Raji (cell line): ENCODE results near the gene GLDC.

Experiments
- POLR2A ChIP-seq: IDR thresholded peaks from 2 replicates; pipeline ENCODE4 v1.6.1; 2011; ENCODE audit warnings: low read depth, low read length, control low read depth; ENCODE audit not compliant: insufficient read depth

GLDC gene

GRCh38 chr9:6566409-6567139 is 79.0 kb downstream of the GLDC start:
- no peak for TF ChIP-seq POLR2A

- no peak for TF ChIP-seq POLR2A
Measured at GRCh38 chr9:6565312-6565711, 80.2 kb downstream of the GLDC start.

- no peak for TF ChIP-seq POLR2A
Measured at GRCh38 chr9:6564868-6565267, 80.7 kb downstream of the GLDC start.

- TF ChIP-seq POLR2A = no peak
Measured at GRCh38 chr9:6564360-6564759, 81.2 kb downstream of the GLDC start.

DNA sequence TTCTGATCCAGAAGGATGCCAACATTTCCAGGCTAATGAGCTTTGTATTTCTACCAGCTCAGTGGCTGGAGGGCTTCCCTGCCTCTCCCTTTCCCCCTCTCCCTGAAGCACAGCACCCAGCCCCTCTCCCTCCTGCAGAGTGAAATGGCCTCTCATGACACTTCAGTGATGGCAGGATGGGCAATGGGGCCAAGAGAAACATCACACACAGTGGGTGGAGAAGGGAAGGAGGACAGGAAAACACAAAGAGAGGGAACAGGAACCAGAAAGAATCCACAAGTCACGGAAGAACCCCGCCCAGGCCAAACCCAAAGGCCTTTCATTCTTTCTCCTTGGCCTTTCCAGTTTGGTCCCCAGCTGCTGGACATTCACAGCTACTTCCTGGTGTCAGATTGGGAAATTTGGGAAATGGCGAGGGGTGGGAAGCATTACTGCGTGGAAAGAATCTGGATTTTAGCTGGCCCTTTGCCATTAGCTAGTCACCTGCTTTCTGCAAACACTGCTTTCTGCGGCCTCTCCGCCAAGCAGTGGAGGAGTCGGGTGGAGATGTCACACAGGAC is 82.6 kb downstream of the GLDC start:
- TF ChIP-seq POLR2A = no peak

DNA sequence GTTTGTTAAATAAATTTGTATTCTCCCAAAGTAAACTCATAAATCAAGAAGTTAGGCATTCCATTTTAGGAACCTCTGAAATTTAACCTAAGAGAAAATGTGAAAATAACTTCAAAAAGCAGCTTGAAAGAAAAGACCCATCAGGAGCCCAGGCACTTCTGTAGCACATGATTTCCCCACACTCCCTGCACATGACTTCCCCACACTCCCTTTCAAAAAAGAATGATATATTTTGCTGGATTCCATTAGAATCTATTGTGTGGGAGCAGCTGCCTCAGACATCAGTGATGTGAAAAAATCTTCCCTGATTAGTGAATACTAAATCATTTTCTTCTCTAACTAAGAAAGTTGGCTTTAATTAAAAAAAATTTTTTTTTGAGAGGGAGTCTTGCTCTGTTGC is 83.3 kb downstream of the GLDC start:
- no peak for TF ChIP-seq POLR2A

GRCh38 chr9:6557883-6558616 is 87.5 kb downstream of the GLDC start:
- TF ChIP-seq POLR2A = no peak

DNA sequence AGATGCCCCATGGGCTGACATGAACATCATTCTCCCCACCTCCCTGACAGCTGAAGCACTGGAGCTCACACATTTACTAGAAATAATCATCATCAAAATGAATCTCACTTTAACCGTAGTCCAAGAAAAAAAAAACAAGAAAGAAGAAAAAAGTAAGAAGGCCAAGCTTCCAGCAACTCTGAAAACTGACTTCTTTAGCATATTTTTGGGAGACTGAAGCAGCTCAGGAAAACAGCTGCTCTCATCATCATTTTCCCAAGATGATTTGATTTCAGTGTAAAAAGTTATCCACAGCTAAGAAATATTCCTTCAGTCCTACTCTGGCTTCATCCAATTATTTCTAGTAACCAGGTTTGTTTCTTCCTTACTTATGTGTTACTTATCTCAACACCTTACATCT is 91.7 kb downstream of the GLDC start:
- no peak for TF ChIP-seq POLR2A

GRCh38 chr9:6552498-6553121 is 92.9 kb downstream of the GLDC start:
- TF ChIP-seq POLR2A = no peak

DNA sequence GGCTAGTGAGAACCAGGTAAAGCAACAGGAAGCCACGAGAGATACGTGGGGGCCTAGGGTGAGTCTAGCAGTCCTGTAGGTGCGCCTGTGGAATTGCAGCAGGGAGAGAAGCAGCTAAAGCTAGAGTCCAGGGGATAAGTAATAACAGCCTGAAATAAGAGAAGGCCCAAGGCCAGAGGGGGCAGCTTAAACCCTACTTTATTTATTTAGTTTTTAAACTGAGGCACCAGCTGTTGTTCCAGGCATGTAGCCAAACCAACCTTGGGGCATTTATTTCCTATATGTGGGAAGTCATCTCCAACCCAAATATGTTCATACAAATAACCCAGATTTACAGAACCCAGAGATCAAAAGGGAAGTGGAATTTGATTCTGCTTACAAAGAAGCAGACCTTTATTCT is 93.5 kb downstream of the GLDC start:
- TF ChIP-seq POLR2A = no peak

DNA sequence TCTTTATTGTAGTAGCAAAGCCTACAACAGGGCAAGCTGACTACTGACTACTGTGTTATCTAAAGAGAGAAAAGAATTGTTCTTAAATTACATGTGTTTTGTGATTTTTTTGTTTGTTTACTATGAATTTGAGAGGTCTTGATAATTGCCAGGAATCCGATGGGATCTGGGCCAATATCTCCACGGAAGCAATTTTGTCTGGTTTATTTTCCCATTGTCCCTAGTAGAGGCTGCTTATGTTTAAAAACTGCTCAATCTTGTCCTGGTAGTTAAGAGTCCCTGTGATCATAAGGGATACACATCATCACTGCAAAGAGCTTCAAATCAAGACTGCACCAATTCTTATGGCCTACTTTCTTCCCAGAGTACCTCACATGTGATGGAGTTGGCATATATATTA is 94.4 kb downstream of the GLDC start:
- no peak for TF ChIP-seq POLR2A

GRCh38 chr9:6549106-6549800 is 96.3 kb downstream of the GLDC start:
- TF ChIP-seq POLR2A = no peak

DNA sequence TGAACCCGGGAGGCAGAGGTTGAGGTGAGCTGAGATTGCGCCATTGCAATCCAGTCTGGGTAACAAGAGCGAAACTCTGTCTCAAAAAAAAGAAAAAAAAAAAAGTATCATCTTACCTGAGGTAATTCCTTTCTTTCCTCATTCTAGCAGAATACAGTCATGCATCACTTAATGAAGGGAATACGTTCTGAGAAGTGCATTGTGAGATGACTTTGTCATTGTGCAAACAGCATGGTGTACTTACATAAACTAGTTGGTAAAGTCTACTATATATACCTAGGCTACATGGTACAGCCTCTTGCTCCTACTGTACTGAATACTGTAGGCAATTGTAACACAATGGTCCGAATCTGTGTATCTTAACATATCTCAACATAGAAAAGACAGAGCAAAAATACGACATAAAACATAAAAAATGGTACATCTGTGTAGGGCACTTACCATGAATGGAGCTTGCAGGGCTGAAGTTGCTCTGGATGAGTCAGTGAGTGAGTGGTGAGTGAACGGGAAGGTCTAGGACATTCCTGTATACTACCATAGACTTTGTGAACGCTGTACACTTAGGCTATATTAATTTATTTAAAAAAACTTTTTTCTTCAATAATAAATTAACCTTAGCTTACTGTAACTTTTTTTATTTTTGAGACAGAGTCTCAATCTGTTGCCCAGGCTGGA is 100.4 kb downstream of the GLDC start:
- TF ChIP-seq POLR2A = no peak

DNA sequence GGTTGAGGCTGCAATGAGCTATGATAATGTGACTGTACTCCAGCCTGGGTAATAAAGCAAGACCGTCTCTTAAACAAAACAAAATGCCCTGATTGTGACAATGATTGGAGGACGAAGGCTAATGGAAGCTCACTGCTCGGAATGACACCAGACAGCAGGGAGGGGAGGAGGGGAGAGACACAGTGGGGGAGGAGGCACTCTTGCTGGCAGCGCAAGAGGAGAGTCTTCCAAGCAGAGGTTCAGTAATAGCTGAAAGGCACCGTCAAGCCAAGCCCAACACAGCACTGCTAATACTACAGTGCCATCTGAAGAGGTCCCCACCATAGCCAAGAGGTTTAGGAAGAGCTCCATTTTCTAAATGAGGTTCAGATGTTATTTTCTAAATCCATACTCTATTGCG is 102.3 kb downstream of the GLDC start:
- no peak for TF ChIP-seq POLR2A

DNA sequence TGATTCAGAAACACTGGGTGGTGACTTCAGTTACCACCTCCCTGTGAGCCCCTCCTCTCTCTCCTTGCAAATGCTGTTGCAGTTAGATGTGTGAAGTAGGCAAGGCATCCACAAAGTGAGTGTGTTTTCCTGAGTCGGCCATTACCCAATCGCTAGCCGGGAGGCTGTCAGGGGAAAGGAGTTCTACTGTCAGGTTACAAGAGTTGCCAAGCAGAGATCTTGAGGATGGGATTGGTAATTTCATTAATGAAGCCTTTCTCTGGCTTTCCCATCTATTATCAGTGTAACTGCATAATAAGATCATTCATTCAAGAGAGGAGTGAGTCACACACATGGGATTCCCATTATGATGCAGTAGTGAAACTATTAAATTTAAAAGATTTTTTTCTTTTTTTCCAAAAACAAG is 106.9 kb downstream of the GLDC start:
- no peak for TF ChIP-seq POLR2A

- no peak for TF ChIP-seq POLR2A
Measured at GRCh38 chr9:6535594-6535993, 109.9 kb downstream of the GLDC start.
